HG02885 (cell line): Measurements from ENCODE around the gene NEURL2.

ENCODE experiments used
- ATAC-seq: cut with Tn5 transposase; IDR thresholded peaks from one replicate; pipeline ENCODE4 v1.9.1; 2021; ENCODE audit warnings: mild to moderate bottlenecking; ENCODE audit not compliant: unreplicated experiment, poor library complexity

The NEURL2 gene

DNA sequence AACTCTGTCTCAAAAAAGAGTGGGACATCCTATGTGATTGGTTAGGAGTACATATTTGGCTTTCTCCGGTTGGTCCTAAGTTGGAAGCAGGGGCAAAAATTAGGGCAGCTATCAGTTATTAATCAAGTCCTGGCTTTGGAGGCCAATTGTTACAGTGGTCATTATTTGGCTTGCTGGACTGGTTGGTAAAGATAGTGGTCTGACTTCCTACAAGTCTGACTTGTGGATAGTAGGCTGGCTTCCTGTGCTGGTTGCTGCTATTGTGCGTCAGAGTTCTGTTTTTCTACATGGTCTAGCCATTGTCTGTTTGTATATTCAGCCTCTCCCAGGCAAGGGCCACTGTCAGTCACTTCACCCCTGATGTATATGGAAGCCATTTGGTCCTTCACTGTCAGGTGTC is 40.8 kb downstream of the NEURL2 start:
- no peak for ATAC-seq

GRCh38 chr20:45848969-45849582 is 41.9 kb downstream of the NEURL2 start:
- ATAC-seq, result no peak

- ATAC-seq, result no peak
These were observed 42.6 kb downstream of the NEURL2 start for GRCh38 chr20:45848421-45848820.

DNA sequence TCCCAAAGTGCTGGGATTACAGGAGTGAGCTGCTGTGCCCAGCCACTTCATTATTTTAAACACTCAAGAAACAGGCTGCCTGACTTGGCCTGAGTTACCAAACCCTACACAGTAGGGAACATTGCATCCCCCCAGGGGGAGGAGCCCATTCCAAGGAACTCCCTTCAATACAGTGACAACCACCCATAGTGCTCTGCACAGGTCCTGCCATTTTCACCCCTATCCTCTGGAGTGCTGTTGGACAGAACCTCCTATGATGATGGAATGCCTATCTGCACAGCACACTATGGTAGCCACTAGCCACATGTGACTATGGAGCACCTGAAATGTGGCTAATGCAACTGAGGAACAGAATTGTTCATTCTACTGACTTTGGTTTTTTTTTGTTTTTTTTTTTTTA is 45.6 kb downstream of the NEURL2 start:
- no peak for ATAC-seq

GRCh38 chr20:45843506-45843905 is 47.5 kb downstream of the NEURL2 start:
- ATAC-seq, result no peak

DNA sequence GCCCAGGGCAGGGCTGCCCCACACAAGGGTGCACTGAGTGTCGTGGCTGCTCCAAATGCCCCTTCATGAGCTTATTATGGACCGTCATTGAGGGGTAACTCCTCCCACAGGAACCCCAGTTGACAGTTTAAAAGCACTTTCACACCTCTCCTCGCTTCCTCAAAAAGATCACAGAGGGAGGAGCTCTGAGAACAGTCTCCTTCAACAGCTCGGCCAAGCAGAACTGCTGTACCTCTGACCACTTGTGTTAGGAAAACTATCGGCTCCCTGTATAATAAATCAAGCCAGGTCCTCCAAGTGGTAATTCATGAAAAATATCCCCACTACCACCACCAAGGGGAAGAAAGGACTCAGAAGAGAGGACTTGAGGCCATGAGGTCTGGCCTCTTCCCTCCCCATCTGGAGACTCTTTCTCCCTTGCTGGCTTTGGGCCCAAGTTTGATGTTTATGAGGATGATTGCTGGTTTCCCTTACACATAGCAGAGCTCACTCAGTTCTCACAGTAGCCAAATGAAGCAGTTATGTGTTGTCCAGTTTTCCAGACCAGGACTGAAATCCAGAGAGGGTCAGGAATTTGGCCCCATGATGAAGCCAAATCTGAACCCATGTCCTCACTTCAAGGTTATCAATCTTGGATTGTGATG is 48.7 kb downstream of the NEURL2 start:
- no peak for ATAC-seq

GRCh38 chr20:45841407-45842129 is 49.4 kb downstream of the NEURL2 start:
- no peak for ATAC-seq

DNA sequence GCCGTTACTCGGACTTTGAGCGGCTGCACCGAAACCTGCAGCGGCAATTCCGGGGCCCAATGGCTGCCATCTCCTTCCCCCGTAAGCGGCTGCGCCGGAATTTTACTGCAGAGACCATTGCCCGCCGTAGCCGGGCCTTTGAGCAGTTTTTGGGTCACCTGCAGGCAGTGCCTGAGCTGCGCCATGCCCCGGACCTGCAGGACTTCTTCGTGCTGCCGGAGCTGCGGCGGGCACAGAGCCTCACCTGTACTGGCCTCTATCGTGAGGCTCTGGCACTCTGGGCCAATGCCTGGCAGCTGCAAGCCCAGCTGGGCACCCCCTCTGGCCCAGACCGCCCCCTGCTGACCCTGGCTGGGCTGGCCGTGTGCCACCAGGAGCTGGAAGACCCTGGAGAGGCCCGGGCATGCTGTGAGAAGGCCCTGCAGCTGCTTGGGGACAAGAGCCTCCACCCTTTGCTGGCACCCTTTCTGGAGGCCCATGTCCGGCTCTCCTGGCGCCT is 50.3 kb downstream of the NEURL2 start:
- no peak for ATAC-seq
